HG03575 (cell line): ENCODE results near the gene CKLF.

Experiments used
- ATAC-seq: cut with Tn5 transposase; IDR thresholded peaks from one replicate; pipeline ENCODE4 v1.9.1; 2021; ENCODE audit not compliant: unreplicated experiment, insufficient number of reproducible peaks, low FRiP score; ENCODE audit errors: extremely low read depth

Gene CKLF

GRCh38 chr16:66539623-66540469 is 12.5 kb upstream of the CKLF start:
- no peak for ATAC-seq

GRCh38 chr16:66541388-66542355 is 10.7 kb upstream of the CKLF start:
- ATAC-seq: no peak

- ATAC-seq: no peak
Measured at GRCh38 chr16:66542396-66542795, 10.0 kb upstream of the CKLF start.

- no peak for ATAC-seq
Measured at GRCh38 chr16:66543541-66543940, 8.8 kb upstream of the CKLF start.

- ATAC-seq: no peak
Measured at GRCh38 chr16:66544016-66544757, 8.2 kb upstream of the CKLF start.

- ATAC-seq: no peak
Measured at GRCh38 chr16:66547101-66547989, 5.0 kb upstream of the CKLF start.

- no peak for ATAC-seq
Measured at GRCh38 chr16:66548068-66548467, 4.3 kb upstream of the CKLF start.

GRCh38 chr16:66548868-66549267 is 3.5 kb upstream of the CKLF start:
- no peak for ATAC-seq

GRCh38 chr16:66549284-66550131 is 2.9 kb upstream of the CKLF start, which contains the start of gene TK2:
TK2 (minus strand) TSS chr16:66550122; CDS start chr16:66550061, 61 bp downstream.
- ATAC-seq: no peak

GRCh38 chr16:66551348-66551759 is 1.0 kb upstream of the CKLF start:
- no peak for ATAC-seq

GRCh38 chr16:66551788-66552285 is 539 bp upstream of the CKLF start:
- ATAC-seq: no peak

- ATAC-seq: no peak
Measured at GRCh38 chr16:66553223-66553622, 847 bp downstream of the CKLF start.

- ATAC-seq: no peak
Measured at GRCh38 chr16:66554021-66554420, 1.6 kb downstream of the CKLF start.

- no peak for ATAC-seq
Measured at GRCh38 chr16:66554495-66554894, 2.1 kb downstream of the CKLF start.

- no peak for ATAC-seq
Measured at GRCh38 chr16:66560107-66560506, 7.7 kb downstream of the CKLF start.

- ATAC-seq: no peak
Measured at GRCh38 chr16:66561381-66562080, 9.2 kb downstream of the CKLF start.

GRCh38 chr16:66562409-66562808 is 10.0 kb downstream of the CKLF start:
- no peak for ATAC-seq
